HepG2 (cell line): ENCODE results near the gene WDR27. TPM values are rescaled to one million over a fixed set of nuclear protein-coding genes. Genes with fewer than 3 reads are reported as not detected.
A peak's percentile ranks its signal among the peaks of the same experiment; 100 is the strongest.

Experiments
- ADNP ChIP-seq: sonication (generic); formaldehyde crosslinking; IDR thresholded peaks from 2 replicates; pipeline ENCODE4 v1.4.0; 2020; ENCODE audit warnings: missing genetic modification reagents
- ASH2L ChIP-seq: fragments of 300-600, 200-600 bp; sonication (generic); IDR thresholded peaks from 2 replicates; pipeline ENCODE4 v1.7.0; 2017; ENCODE audit warnings: low read depth, mild to moderate bottlenecking, moderate library complexity, mixed read lengths, low read length; ENCODE audit not compliant: insufficient read length
- BCLAF1 ChIP-seq: fragments of 450-650 bp; IDR thresholded peaks from 2 replicates; pipeline ENCODE4 v1.6.1; 2017; ENCODE audit warnings: mild to moderate bottlenecking
- BORCS8-MEF2B ChIP-seq: sonication (generic); formaldehyde crosslinking; IDR thresholded peaks from 2 replicates; pipeline ENCODE4 v1.8.0; 2022; ENCODE audit warnings: mild to moderate bottlenecking, missing genetic modification reagents
- CHCHD3 ChIP-seq: sonication (generic); formaldehyde crosslinking; IDR thresholded peaks from 2 replicates; pipeline ENCODE4 v1.8.0; 2022; ENCODE audit warnings: mild to moderate bottlenecking, missing genetic modification reagents, moderate library complexity
- FOXO1 ChIP-seq: sonication (generic); formaldehyde crosslinking; IDR thresholded peaks from 2 replicates; pipeline ENCODE4 v1.4.0; 2020; ENCODE audit warnings: missing genetic modification reagents
- HNRNPLL ChIP-seq: fragments of 200-400 bp; formaldehyde crosslinking; IDR thresholded peaks from 2 replicates; pipeline ENCODE4 v1.6.1; 2017; ENCODE audit warnings: mild to moderate bottlenecking, low read depth, low read length; ENCODE audit not compliant: poor library complexity, severe bottlenecking
- KDM5B ChIP-seq: sonication (generic); formaldehyde crosslinking; IDR thresholded peaks from 2 replicates; pipeline ENCODE4 v1.4.0; 2020; ENCODE audit warnings: missing genetic modification reagents, mild to moderate bottlenecking, borderline replicate concordance
- NFKBIZ ChIP-seq: IDR thresholded peaks from 2 replicates; pipeline ENCODE4 v1.6.1; 2018; ENCODE audit warnings: missing genetic modification reagents, missing compliant biosample characterization
- REXO4 ChIP-seq: sonication (generic); formaldehyde crosslinking; IDR thresholded peaks from 2 replicates; pipeline ENCODE4 v1.8.0; 2022; ENCODE audit warnings: missing genetic modification reagents, mild to moderate bottlenecking, borderline replicate concordance
- RXRB ChIP-seq: IDR thresholded peaks from 2 replicates; pipeline ENCODE4 v1.6.1; 2016; ENCODE audit warnings: borderline replicate concordance, missing genetic modification reagents, missing compliant biosample characterization
- SP4 ChIP-seq: sonication (generic); formaldehyde crosslinking; IDR thresholded peaks from 2 replicates; pipeline ENCODE4 v1.8.1; 2023; ENCODE audit warnings: mild to moderate bottlenecking, missing genetic modification reagents
- TRIM24 ChIP-seq: sonication (generic); formaldehyde crosslinking; IDR thresholded peaks from 2 replicates; pipeline ENCODE4 v1.8.0; 2022; ENCODE audit warnings: mild to moderate bottlenecking, missing genetic modification reagents
- ZFY ChIP-seq: sonication (generic); formaldehyde crosslinking; IDR thresholded peaks from 2 replicates; pipeline ENCODE4 v1.4.0; 2020; ENCODE audit warnings: missing genetic modification reagents
- ZNF281 ChIP-seq: sonication (generic); formaldehyde crosslinking; IDR thresholded peaks from 2 replicates; pipeline ENCODE4 v1.4.0; 2020; ENCODE audit warnings: missing genetic modification reagents, borderline replicate concordance
- ZNF337 ChIP-seq: sonication (generic); formaldehyde crosslinking; IDR thresholded peaks from 2 replicates; pipeline ENCODE4 v1.5.1; 2020; ENCODE audit warnings: missing genetic modification reagents, low read depth, mild to moderate bottlenecking, borderline replicate concordance
- ZNF343 ChIP-seq: sonication (generic); formaldehyde crosslinking; IDR thresholded peaks from 2 replicates; pipeline ENCODE4 v1.4.0; 2020; ENCODE audit warnings: mild to moderate bottlenecking, missing genetic modification reagents
- ZNF563 ChIP-seq: sonication (generic); formaldehyde crosslinking; IDR thresholded peaks from 2 replicates; pipeline ENCODE4 v1.8.0; 2022; ENCODE audit warnings: mild to moderate bottlenecking, moderate library complexity, missing genetic modification reagents
- ZNF766 ChIP-seq: sonication (generic); formaldehyde crosslinking; IDR thresholded peaks from 2 replicates; pipeline ENCODE4 v1.5.0; 2020; ENCODE audit warnings: missing genetic modification reagents, borderline replicate concordance
- ZNF839 ChIP-seq: sonication (generic); formaldehyde crosslinking; IDR thresholded peaks from 2 replicates; pipeline ENCODE4 v1.4.0; 2020; ENCODE audit warnings: missing genetic modification reagents, mild to moderate bottlenecking, borderline replicate concordance
- ZNF883 ChIP-seq: sonication (generic); formaldehyde crosslinking; IDR thresholded peaks from 2 replicates; pipeline ENCODE4 v1.5.1; 2020; ENCODE audit warnings: mild to moderate bottlenecking, missing genetic modification reagents; ENCODE audit errors: not compliant biosample characterization
- polyA plus RNA-seq, 8 experiments: library from polyadenylated mRNA; depleted of rRNA in 3 of 8; stranded (reverse) in 7 of 8; unstranded in 1 of 8; fragments of >200 nt; fragmentation: Illumina TruSeq in 4 of 8; extraction: Trizol in 4 of 8; gene quantifications; 2 replicates each; pipeline versions ENCODE4 v1.2.1 to v1.2.3, GENCODE V29; 2011 to 2016; ENCODE audit warnings: low read depth in 4 of 8, missing spikeins in 1 of 8, mixed read lengths in 1 of 8; ENCODE audit not compliant: insufficient read depth in 1 of 8
- total RNA-seq, 5 experiments: library from RNA; depleted of rRNA; stranded (reverse); fragments of >200 nt; fragmentation: Illumina TruSeq; extraction: Trizol; gene quantifications; 2 replicates each; pipeline ENCODE4 v1.2.3, GENCODE V29; 2016; ENCODE audit warnings: low read depth in 1 of 5
- TF ChIP-seq, protein P1 (sequence below): sonication (generic); formaldehyde crosslinking; conservative IDR thresholded peaks from 2 replicates; pipeline ENCODE4 v1.8.1; 2023; ENCODE audit warnings: missing genetic modification reagents

The WDR27 gene
- total and polyA plus RNA-seq, 2 of the 13 experiments (the other 11 are each of a cell fraction or from before 2014, with no cell fraction given), result 34.1 to 80.3 TPM

DNA sequence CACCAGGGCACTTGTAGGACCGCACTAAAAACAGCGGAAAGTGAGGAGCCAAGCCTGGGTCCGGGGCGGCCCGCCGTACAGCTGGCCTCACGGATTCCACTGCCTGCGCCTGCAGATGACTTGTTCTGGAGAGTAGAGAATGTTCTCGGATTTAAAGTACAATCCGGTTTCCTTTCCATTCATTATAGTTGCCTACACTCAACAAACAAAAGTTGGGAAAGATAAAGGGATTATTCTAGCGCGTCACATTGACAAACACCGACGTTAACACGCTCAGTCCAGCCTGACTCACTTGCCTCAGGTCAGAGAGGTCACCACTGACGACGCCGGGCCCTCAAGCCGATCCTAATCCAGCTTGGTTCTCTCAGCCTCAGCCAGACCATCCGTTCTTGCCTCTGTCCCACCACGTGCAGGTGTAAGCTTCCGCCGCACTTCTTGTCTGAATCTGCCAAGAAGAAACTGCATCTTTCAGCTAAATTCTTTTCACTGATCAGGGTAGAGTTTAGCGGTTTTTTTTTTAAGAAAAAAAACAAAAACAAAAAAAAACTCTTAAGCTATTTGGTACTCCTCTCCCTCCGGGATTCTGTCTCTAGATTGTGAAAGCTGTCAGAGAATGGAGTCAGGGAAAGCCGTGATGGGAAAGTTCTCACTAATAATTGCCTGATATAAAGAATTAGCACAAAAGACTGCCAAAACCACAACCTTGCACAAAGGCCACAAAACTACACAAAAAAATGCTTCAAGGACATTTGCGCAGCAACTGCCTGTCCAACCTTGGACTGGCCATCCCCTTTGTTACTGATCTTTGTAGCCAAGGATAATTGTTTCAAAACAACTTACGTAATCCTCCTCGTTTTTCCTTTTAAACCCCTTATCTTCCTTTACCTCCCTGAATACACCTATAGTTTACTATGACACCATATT is 23.6 kb upstream of the WDR27 start (continued):
- TF ChIP-seq FOXO1 (peak; percentile 99), KDM5B (CRISPR knock-in tag) (peak; percentile 69; the same call in 1 of the 2 replicates), ZFY (CRISPR knock-in tag) (peak; percentile 17), BCLAF1 (no peak), NFKBIZ (no peak; the same call in 1 of the 2 replicates), ADNP (no peak), SP4 (CRISPR knock-in tag) (no peak; the same call in 1 of the 2 replicates), BORCS8-MEF2B (CRISPR knock-in tag) (no peak; the same call in 1 of the 2 replicates), ASH2L (peak; percentile 91), TRIM24 (CRISPR knock-in tag) (no peak), ZNF563 (no peak), RXRB (peak; percentile 76), REXO4 (CRISPR knock-in tag) (no peak), ZNF883 (CRISPR knock-in tag) (peak; percentile 88), ZNF337 (0 out of 2 replicates have a peak, but pooled peaks have one; percentile 77), ZNF839 (CRISPR knock-in tag) (no peak), ZNF343 (CRISPR knock-in tag) (no peak), ZNF281 (CRISPR knock-in tag) (peak; percentile 40; the same call in 1 of the 2 replicates), CHCHD3 (CRISPR knock-in tag) (no peak), HNRNPLL (peak; percentile 33), ZNF766 (no peak; the same call in none of the 2 replicates)
- TF ChIP-seq, protein P1, sequence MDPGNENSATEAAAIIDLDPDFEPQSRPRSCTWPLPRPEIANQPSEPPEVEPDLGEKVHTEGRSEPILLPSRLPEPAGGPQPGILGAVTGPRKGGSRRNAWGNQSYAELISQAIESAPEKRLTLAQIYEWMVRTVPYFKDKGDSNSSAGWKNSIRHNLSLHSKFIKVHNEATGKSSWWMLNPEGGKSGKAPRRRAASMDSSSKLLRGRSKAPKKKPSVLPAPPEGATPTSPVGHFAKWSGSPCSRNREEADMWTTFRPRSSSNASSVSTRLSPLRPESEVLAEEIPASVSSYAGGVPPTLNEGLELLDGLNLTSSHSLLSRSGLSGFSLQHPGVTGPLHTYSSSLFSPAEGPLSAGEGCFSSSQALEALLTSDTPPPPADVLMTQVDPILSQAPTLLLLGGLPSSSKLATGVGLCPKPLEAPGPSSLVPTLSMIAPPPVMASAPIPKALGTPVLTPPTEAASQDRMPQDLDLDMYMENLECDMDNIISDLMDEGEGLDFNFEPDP (CRISPR knock-in tag), result no peak; the same call in 1 of the 2 replicates
